ENCODE data around the gene GRHL3. TPM values are rescaled to one million over a fixed set of nuclear protein-coding genes. Genes with fewer than 3 reads are reported as not detected.

GRHL3 gene
- total and polyA plus RNA-seq, 10 of the 15 experiments (the other 5 are each of a cell fraction or from before 2014, with no cell fraction given): 0.07 to 0.87 (median 0.34) TPM

- TF ChIP-seq PKNOX1 (IDR thresholded peaks at IDR 0.05): no peak
- TF ChIP-seq POLR2AphosphoS2 (IDR thresholded peaks at IDR 0.05; ENCODE audit: low read depth, low read length): no peak
- TF ChIP-seq CEBPB (IDR thresholded peaks at IDR 0.05; ENCODE audit: borderline replicate concordance in 1 of 2, low read depth in 2 of 2, low read length in 2 of 2): peak in 1 of 2 experiments; percentile 16; a peak in 1 of 4 replicates
- peak; percentile 78 to 82 (median 78) for TF ChIP-seq CTCF (IDR thresholded peaks at IDR 0.05 in 2 of 3, conservative IDR thresholded peaks at IDR 0.05 in 1 of 3; ENCODE audit: control insufficient read depth in 2 of 3, extremely low read depth in 1 of 3, insufficient read depth in 1 of 3, low read depth in 3 of 3, low read length in 3 of 3)
- TF ChIP-seq ZNF207 (IDR thresholded peaks at IDR 0.05; ENCODE audit: borderline replicate concordance): peak; percentile 45; the same call in 1 of the 2 replicates
- TF ChIP-seq EED (IDR thresholded peaks at IDR 0.05; ENCODE audit: low read depth): peak; percentile 91
- TF ChIP-seq POLR2AphosphoS5 (IDR thresholded peaks at IDR 0.05; ENCODE audit: low read length): peak; percentile 43; the same call in 1 of the 2 replicates
- TF ChIP-seq SP1 (IDR thresholded peaks at IDR 0.05; ENCODE audit: low read depth, low read length): peak; percentile 30
- TF ChIP-seq STAT1 (conservative IDR thresholded peaks at IDR 0.05): 0 out of 2 replicates have a peak, but pooled peaks have one; percentile 38
- TF ChIP-seq, protein P1, sequence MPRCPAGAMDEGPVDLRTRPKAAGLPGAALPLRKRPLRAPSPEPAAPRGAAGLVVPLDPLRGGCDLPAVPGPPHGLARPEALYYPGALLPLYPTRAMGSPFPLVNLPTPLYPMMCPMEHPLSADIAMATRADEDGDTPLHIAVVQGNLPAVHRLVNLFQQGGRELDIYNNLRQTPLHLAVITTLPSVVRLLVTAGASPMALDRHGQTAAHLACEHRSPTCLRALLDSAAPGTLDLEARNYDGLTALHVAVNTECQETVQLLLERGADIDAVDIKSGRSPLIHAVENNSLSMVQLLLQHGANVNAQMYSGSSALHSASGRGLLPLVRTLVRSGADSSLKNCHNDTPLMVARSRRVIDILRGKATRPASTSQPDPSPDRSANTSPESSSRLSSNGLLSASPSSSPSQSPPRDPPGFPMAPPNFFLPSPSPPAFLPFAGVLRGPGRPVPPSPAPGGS (IDR thresholded peaks at IDR 0.05; ENCODE audit: borderline replicate concordance, insufficient read depth, low read depth, low read length, poor library complexity, severe bottlenecking): no peak
- TF ChIP-seq RB1 (IDR thresholded peaks at IDR 0.05; ENCODE audit: borderline replicate concordance): peak; percentile 23; the same call in 1 of the 2 replicates
- peak; percentile 61 for TF ChIP-seq JUNB (IDR thresholded peaks at IDR 0.05)
- no peak for TF ChIP-seq HDGF (IDR thresholded peaks at IDR 0.05)
- no peak for TF ChIP-seq CBX5 (IDR thresholded peaks at IDR 0.05; ENCODE audit: low read depth)
- TF ChIP-seq KLF5 (IDR thresholded peaks at IDR 0.05; ENCODE audit: partially characterized antibody): no peak
Measured at GRCh38 chr1:24391882-24392603, 72.9 kb downstream of the GRHL3 start (continued).
